ENCODE data around the gene ADCK1.
"Not testable (repeated sequence)": the region's sequence is repeated elsewhere in the genome, so short reads cannot be mapped to it uniquely, and the experiment has no call there.

The ADCK1 gene

DNA sequence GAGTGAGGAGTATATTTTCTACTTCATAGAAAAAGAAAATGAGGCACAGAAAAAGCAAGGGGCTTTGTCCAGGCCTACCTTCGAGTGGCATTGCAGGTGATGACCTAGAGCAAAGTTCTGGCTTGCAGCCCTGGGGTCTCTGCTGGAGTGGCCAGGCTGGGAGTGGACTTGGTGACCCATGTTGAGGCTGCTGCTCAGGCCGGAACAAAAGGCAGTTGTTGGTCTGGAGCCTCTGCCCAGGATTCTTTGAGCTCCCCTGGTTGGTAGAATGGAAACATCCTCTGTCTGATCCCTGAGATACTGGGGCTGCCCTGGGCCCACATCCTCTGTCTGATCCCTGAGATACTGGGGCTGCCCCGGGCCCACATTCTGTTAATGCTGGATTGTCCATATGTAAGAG is 86.1 kb downstream of the ADCK1 start:
- H3K36me3 ChIP-seq (ENCODE audit: control insufficient read depth in 5 of 5, insufficient read depth in 5 of 5, low read length in 5 of 5): peaks cover 0 to 22% (median 12%) of the 10 kb centered on the region in 5 donors
- peaks cover 8 to 35% (median 26%) of the 10 kb centered on the region in 5 donors for H3K4me1 ChIP-seq (ENCODE audit: control insufficient read depth in 5 of 5, insufficient read depth in 5 of 5, low read length in 5 of 5)
- H3K27ac ChIP-seq (ENCODE audit: low read depth, low read length): no peak overlapping the region
- peaks cover 0 to 6% (median 6%) of the 10 kb centered on the region in 5 donors for H3K9me3 ChIP-seq (ENCODE audit: control insufficient read depth in 5 of 5, low read length in 5 of 5)
- no peaks in the 10 kb centered on the region for H3K27me3 ChIP-seq (ENCODE audit: control insufficient read depth in 5 of 5, insufficient read depth in 4 of 5, low read length in 5 of 5)
- no peak overlapping the region for H3K4me3 ChIP-seq (ENCODE audit: low read depth in 1 of 5, low read length in 5 of 5)
- H3K9ac ChIP-seq (ENCODE audit: low read length in 5 of 5): no peak overlapping the region

DNA sequence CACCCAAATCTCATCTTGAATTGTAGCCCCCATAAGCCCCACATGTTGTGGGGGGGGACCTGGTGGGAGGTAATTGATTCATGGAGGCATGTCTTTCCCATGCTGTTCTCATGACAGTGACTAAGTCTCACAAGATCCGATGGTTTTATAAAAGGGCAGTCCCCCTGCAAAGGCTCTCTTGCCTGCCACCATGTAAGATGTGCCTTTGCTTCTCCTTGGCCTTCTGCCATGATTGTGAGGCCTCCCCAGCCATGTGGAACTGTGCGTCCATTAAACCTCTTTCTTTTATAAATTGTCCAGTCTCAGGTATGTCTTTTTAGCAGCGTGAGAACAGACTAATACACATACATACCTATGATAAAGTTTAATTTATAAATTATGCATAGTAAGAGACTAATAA is 89.0 kb downstream of the ADCK1 start:
- not testable (repeated sequence) for H3K4me3 ChIP-seq (ENCODE audit: low read depth in 1 of 5, low read length in 5 of 5); H3K9me3 ChIP-seq (ENCODE audit: control insufficient read depth in 5 of 5, low read length in 5 of 5); H3K27ac ChIP-seq (ENCODE audit: low read depth, low read length); H3K27me3 ChIP-seq (ENCODE audit: control insufficient read depth in 5 of 5, insufficient read depth in 4 of 5, low read length in 5 of 5); H3K9ac ChIP-seq (ENCODE audit: low read length in 5 of 5)
- peaks cover 0 to 37% (median 14%) of the 10 kb centered on the region in 5 donors for H3K36me3 ChIP-seq (ENCODE audit: control insufficient read depth in 5 of 5, insufficient read depth in 5 of 5, low read length in 5 of 5)
- peaks cover 0 to 12% (median 7%) of the 10 kb centered on the region in 5 donors for H3K4me1 ChIP-seq (ENCODE audit: control insufficient read depth in 5 of 5, insufficient read depth in 5 of 5, low read length in 5 of 5)

DNA sequence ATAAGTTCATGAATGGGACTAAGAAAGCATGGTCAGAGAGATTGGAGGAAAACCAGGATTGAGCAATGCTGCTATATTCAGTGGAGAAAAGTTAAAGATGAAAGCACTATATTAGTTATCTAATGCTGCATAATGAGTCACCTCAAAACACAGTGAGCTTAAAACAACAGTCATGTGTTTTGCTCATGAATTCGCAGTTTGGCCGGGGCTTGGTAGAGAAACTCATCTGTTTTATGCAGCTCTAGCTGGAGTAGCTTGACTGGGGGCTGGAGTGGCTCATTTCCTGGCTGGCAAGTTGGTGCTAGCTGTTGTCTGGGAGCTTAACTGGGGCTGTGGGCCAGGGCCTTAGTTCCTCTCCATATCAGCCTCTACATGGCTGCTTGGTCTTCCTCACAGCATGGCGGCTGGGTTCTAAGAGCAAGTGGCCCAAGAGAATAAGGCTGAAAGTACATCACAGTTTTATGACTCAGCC is 90.1 kb downstream of the ADCK1 start:
- no peak overlapping the region for H3K27ac ChIP-seq (ENCODE audit: low read depth, low read length)
- H3K27me3 ChIP-seq (ENCODE audit: control insufficient read depth in 5 of 5, insufficient read depth in 4 of 5, low read length in 5 of 5): no peaks in the 10 kb centered on the region
- no peak overlapping the region for H3K9ac ChIP-seq (ENCODE audit: low read length in 5 of 5)
- H3K36me3 ChIP-seq (ENCODE audit: control insufficient read depth in 5 of 5, insufficient read depth in 5 of 5, low read length in 5 of 5): peaks cover 0 to 37% (median 14%) of the 10 kb centered on the region in 5 donors
- H3K4me1 ChIP-seq (ENCODE audit: control insufficient read depth in 5 of 5, insufficient read depth in 5 of 5, low read length in 5 of 5): peaks cover 0 to 9% (median 3%) of the 10 kb centered on the region in 5 donors
- H3K4me3 ChIP-seq (ENCODE audit: low read depth in 1 of 5, low read length in 5 of 5): no peak overlapping the region
- peaks cover 0 to 6% (median 6%) of the 10 kb centered on the region in 5 donors for H3K9me3 ChIP-seq (ENCODE audit: control insufficient read depth in 5 of 5, low read length in 5 of 5)

DNA sequence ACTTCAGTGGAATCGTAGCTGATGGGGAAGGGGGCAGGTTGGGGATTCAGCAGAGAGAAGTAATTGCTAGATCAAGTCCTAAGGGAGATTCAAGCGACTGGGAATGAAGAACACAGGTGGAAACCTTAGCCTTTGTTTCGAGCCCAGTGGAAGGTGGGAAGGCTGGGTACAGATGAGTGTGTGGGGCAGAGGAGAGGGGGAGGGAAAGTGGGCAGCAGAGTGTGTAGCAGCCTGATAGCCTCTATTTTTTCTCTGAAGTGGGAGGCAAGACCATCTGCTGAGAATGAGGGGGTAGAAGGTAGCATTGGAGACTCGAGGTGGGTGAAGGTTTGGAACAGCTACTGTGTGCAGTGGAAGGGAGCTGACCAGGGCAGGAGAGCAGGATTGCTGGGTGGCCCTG is 91.0 kb downstream of the ADCK1 start:
- Histone ChIP-seq H3K9ac (ENCODE audit: low read length in 5 of 5) (no peak overlapping the region), H3K4me1 (ENCODE audit: control insufficient read depth in 5 of 5, insufficient read depth in 5 of 5, low read length in 5 of 5) (peaks cover 0 to 9% (median 3%) of the 10 kb centered on the region in 5 donors), H3K4me3 (ENCODE audit: low read depth in 1 of 5, low read length in 5 of 5) (no peak overlapping the region), H3K27ac (ENCODE audit: low read depth, low read length) (no peak overlapping the region), H3K36me3 (ENCODE audit: control insufficient read depth in 5 of 5, insufficient read depth in 5 of 5, low read length in 5 of 5) (peaks cover 0 to 37% (median 14%) of the 10 kb centered on the region in 5 donors), H3K27me3 (ENCODE audit: control insufficient read depth in 5 of 5, insufficient read depth in 4 of 5, low read length in 5 of 5) (no peaks in the 10 kb centered on the region), H3K9me3 (ENCODE audit: control insufficient read depth in 5 of 5, low read length in 5 of 5) (peaks cover 0 to 6% (median 6%) of the 10 kb centered on the region in 5 donors)

DNA sequence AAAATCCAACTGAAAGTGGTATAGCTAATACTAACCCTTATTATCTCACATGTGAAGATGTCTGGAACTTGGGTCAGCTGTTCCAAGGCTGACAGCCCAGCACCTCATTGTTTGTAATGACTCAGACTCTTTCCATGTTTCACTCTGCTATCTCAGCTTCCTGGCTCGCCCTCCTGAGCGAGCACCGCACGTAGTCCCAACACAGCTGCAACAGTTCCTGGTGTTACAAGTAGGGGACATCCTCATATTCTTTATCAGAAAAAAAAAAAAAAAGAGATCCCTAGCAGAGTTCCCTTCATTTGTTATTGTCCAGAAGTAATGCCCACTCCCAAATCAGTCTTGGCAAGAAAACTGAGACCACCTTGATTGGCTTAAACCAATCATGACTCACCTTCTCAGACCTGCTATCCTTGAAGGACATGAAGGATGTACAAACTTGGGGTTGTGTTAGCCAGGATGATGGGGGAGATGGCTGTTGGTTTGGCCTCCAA is 92.5 kb downstream of the ADCK1 start:
- Histone ChIP-seq H3K4me3 (ENCODE audit: low read depth in 1 of 5, low read length in 5 of 5) (no peak overlapping the region), H3K27ac (ENCODE audit: low read depth, low read length) (no peak overlapping the region), H3K27me3 (ENCODE audit: control insufficient read depth in 5 of 5, insufficient read depth in 4 of 5, low read length in 5 of 5) (no peaks in the 10 kb centered on the region), H3K4me1 (ENCODE audit: control insufficient read depth in 5 of 5, insufficient read depth in 5 of 5, low read length in 5 of 5) (peaks cover 0 to 9% (median 3%) of the 10 kb centered on the region in 5 donors), H3K9ac (ENCODE audit: low read length in 5 of 5) (no peak overlapping the region), H3K9me3 (ENCODE audit: control insufficient read depth in 5 of 5, low read length in 5 of 5) (peaks cover 0 to 6% (median 6%) of the 10 kb centered on the region in 5 donors), H3K36me3 (ENCODE audit: control insufficient read depth in 5 of 5, insufficient read depth in 5 of 5, low read length in 5 of 5) (peaks cover 0 to 34% (median 9%) of the 10 kb centered on the region in 5 donors)

DNA sequence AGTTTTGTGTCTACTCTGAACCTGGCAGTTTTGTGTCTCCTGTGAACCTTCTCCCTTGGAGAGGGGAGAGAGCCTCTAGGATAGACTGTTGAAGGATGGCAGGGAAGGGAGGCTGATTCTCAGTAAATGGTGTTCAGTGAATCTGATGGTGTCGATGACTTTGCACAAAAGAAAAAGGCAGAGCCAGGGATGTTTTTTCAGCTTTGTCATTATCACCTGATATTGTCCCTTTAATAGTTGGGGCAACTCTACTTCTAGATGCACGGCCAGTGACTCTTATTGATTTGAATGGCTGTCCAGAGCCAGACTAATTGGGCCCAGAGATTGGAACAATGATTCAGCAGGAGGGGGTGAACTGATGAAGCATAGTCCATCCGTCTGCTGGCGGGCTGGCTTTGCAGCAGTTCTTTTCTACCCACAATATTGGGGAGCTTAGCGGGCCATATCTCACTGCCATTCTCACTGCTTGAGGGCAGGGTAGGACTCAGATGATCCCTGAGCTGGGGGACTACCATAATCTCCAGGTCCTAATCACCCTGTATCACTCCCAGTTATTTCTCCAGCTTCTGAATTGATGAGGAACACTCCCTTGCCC is 93.1 kb downstream of the ADCK1 start:
- no peak overlapping the region for H3K9ac ChIP-seq (ENCODE audit: low read length in 5 of 5)
- peaks cover 0 to 29% (median 6%) of the 10 kb centered on the region in 5 donors for H3K36me3 ChIP-seq (ENCODE audit: control insufficient read depth in 5 of 5, insufficient read depth in 5 of 5, low read length in 5 of 5)
- H3K9me3 ChIP-seq (ENCODE audit: control insufficient read depth in 5 of 5, low read length in 5 of 5): peaks cover 0 to 6% (median 6%) of the 10 kb centered on the region in 5 donors

DNA sequence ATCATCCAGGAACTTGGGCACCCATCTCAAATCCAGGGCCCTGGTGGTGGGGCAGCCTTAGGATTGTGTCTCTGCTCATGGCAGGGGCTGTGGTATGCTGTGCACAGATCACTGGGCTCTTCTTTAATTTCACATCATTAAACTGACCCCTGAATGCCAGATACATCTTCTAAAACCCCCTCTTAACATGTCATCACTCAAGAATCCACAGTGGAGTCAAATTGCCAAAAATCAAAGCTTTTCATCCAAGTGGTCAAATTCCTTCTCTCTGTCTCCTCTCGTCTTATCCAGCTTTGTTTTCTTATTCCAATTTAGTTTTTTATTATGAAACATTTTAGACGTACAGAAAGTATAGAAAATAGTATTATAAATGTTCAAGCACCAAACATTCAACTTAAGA is 97.5 kb downstream of the ADCK1 start:
- H3K4me3 ChIP-seq (ENCODE audit: low read depth in 1 of 5, low read length in 5 of 5): no peak overlapping the region
- no peak overlapping the region for H3K9ac ChIP-seq (ENCODE audit: low read length in 5 of 5)
- H3K27ac ChIP-seq (ENCODE audit: low read depth, low read length): no peak overlapping the region
- H3K36me3 ChIP-seq (ENCODE audit: control insufficient read depth in 5 of 5, insufficient read depth in 5 of 5, low read length in 5 of 5): peaks cover 0 to 32% (median 12%) of the 10 kb centered on the region in 5 donors
- no peaks in the 10 kb centered on the region for H3K4me1 ChIP-seq (ENCODE audit: control insufficient read depth in 5 of 5, insufficient read depth in 5 of 5, low read length in 5 of 5)
- H3K9me3 ChIP-seq (ENCODE audit: control insufficient read depth in 5 of 5, low read length in 5 of 5): no peaks in the 10 kb centered on the region
- no peaks in the 10 kb centered on the region for H3K27me3 ChIP-seq (ENCODE audit: control insufficient read depth in 5 of 5, insufficient read depth in 4 of 5, low read length in 5 of 5)

More for the DNA sequence above, 93.1 kb downstream of the ADCK1 start:
- Histone ChIP-seq H3K4me3 (ENCODE audit: low read depth in 1 of 5, low read length in 5 of 5) (no peak overlapping the region), H3K27ac (ENCODE audit: low read depth, low read length) (no peak overlapping the region), H3K4me1 (ENCODE audit: control insufficient read depth in 5 of 5, insufficient read depth in 5 of 5, low read length in 5 of 5) (peaks cover 0 to 9% (median 3%) of the 10 kb centered on the region in 5 donors), H3K27me3 (ENCODE audit: control insufficient read depth in 5 of 5, insufficient read depth in 4 of 5, low read length in 5 of 5) (no peaks in the 10 kb centered on the region)

DNA sequence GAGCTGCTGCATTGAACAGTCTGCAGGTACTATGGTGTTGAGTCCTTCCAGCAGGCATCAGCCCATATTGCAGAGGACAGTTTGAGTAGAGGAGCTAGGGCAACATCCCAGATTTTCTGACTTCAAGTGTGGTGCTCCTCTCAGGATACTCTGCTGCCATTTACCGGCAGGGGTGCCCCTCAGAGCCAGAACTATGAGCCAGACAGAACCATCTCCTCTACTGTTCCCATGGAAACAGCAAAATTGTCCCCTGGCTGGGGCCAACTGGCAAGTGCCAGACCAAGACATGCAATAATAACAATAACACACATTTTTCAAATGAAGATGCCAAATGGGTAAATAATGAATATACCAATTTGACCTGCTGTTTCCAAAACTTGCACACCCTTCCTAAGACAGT is 102.9 kb downstream of the ADCK1 start:
- peaks cover 0 to 3% (median 0%) of the 10 kb centered on the region in 5 donors for H3K9me3 ChIP-seq (ENCODE audit: control insufficient read depth in 5 of 5, low read length in 5 of 5)
- H3K4me3 ChIP-seq (ENCODE audit: low read depth in 1 of 5, low read length in 5 of 5): no peak overlapping the region
- no peaks in the 10 kb centered on the region for H3K4me1 ChIP-seq (ENCODE audit: control insufficient read depth in 5 of 5, insufficient read depth in 5 of 5, low read length in 5 of 5)
- no peak overlapping the region for H3K27ac ChIP-seq (ENCODE audit: low read depth, low read length)
- peaks cover 0 to 38% (median 13%) of the 10 kb centered on the region in 5 donors for H3K36me3 ChIP-seq (ENCODE audit: control insufficient read depth in 5 of 5, insufficient read depth in 5 of 5, low read length in 5 of 5)
- H3K9ac ChIP-seq (ENCODE audit: low read length in 5 of 5): no peak overlapping the region
- H3K27me3 ChIP-seq (ENCODE audit: control insufficient read depth in 5 of 5, insufficient read depth in 4 of 5, low read length in 5 of 5): no peaks in the 10 kb centered on the region

DNA sequence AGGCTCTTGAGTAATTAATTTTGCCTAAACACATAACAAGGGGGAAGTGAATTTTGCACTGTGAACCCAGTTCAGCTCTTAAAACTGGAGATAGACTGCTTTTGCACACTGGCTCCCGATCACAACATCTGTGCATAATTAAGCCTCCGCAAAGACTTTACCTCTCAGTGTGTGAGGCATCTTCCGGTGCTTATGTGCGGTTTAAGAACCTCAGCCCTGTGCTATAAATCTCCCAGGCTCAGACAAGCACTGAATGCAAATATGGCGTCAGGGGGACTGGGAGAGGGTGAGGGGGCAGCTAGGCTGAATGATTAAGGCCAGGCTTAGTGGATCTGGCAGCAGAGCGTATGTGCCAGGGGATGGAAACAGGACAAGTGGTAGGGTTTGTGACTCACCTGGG is 103.3 kb downstream of the ADCK1 start:
- Histone ChIP-seq H3K9me3 (ENCODE audit: control insufficient read depth in 5 of 5, low read length in 5 of 5) (peaks cover 0 to 3% (median 0%) of the 10 kb centered on the region in 5 donors), H3K9ac (ENCODE audit: low read length in 5 of 5) (no peak overlapping the region), H3K4me3 (ENCODE audit: low read depth in 1 of 5, low read length in 5 of 5) (no peak overlapping the region), H3K27me3 (ENCODE audit: control insufficient read depth in 5 of 5, insufficient read depth in 4 of 5, low read length in 5 of 5) (no peaks in the 10 kb centered on the region), H3K4me1 (ENCODE audit: control insufficient read depth in 5 of 5, insufficient read depth in 5 of 5, low read length in 5 of 5) (no peaks in the 10 kb centered on the region), H3K27ac (ENCODE audit: low read depth, low read length) (no peak overlapping the region), H3K36me3 (ENCODE audit: control insufficient read depth in 5 of 5, insufficient read depth in 5 of 5, low read length in 5 of 5) (peaks cover 0 to 42% (median 13%) of the 10 kb centered on the region in 5 donors)

DNA sequence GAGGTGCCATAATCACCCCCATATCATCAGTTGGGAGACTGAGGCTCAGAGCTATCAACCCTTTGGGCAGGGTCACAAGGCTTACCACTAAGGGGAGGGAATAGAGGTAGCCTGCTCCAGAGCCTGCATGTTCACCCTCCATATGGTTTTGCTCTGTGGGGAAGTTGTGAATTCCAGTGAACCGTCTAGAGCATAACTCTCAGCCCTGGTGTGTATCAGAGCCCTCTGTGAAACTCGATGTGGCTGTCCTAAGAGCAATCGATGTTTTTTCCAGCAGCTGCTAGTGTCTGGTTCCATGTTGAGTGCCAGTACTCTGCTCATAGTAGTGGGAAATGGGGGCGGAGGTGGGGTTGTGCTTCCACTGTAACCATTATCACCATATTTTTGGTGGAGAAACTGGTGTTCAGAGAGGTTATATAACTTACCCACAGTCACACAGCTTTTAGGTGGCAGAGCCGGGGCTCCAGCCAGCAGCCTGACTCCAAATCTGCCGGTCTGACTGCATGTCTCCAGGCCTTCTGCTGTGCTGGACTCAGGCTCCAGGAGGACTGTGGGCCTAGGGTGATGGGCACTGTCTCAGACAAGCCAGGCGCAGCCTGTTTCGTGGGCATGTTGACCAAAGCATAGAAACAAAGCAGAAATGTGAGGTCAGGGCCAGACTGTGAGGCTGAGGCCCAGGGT is 104.2 kb downstream of the ADCK1 start:
- H3K27ac ChIP-seq (ENCODE audit: low read depth, low read length): no peak overlapping the region
- H3K27me3 ChIP-seq (ENCODE audit: control insufficient read depth in 5 of 5, insufficient read depth in 4 of 5, low read length in 5 of 5): no peaks in the 10 kb centered on the region
- peaks cover 0 to 40% (median 11%) of the 10 kb centered on the region in 5 donors for H3K36me3 ChIP-seq (ENCODE audit: control insufficient read depth in 5 of 5, insufficient read depth in 5 of 5, low read length in 5 of 5)
- no peaks in the 10 kb centered on the region for H3K4me1 ChIP-seq (ENCODE audit: control insufficient read depth in 5 of 5, insufficient read depth in 5 of 5, low read length in 5 of 5)
- H3K9me3 ChIP-seq (ENCODE audit: control insufficient read depth in 5 of 5, low read length in 5 of 5): peaks cover 0 to 3% (median 0%) of the 10 kb centered on the region in 5 donors
- H3K9ac ChIP-seq (ENCODE audit: low read length in 5 of 5): no peak overlapping the region
- H3K4me3 ChIP-seq (ENCODE audit: low read depth in 1 of 5, low read length in 5 of 5): no peak overlapping the region
